ENCODE data around the gene TMEM238L.
A peak's percentile ranks its signal among the peaks of the same experiment; 100 is the strongest.
"Not testable (repeated sequence)": the region's sequence is repeated elsewhere in the genome, so short reads cannot be mapped to it uniquely, and the experiment has no call there.

TMEM238L gene

GRCh38 chr17:10803830-10804475 is at the start of gene TMEM238L:
Gene TMEM238L (minus strand): TSS chr17:10804099. CDS start chr17:10803963, 136 bp downstream.
- no peak for DNase-seq (ENCODE audit: low spot score)

GRCh38 chr17:10846636-10847035 is 42.7 kb upstream of the TMEM238L start:
- not testable (repeated sequence) for DNase-seq (ENCODE audit: low spot score)

- no peak for DNase-seq (ENCODE audit: low spot score)
Measured at GRCh38 chr17:10845388-10845751, 41.5 kb upstream of the TMEM238L start.

GRCh38 chr17:10844621-10845387 is 40.9 kb upstream of the TMEM238L start:
- DNase-seq (ENCODE audit: low spot score): peak; percentile 58

GRCh38 chr17:10843811-10844210 is 39.9 kb upstream of the TMEM238L start:
- no peak for DNase-seq (ENCODE audit: low spot score)

GRCh38 chr17:10842658-10843057 is 38.8 kb upstream of the TMEM238L start:
- peak; percentile 81 for DNase-seq (ENCODE audit: low spot score)

GRCh38 chr17:10838682-10839081 is 34.8 kb upstream of the TMEM238L start:
- DNase-seq (ENCODE audit: low spot score): no peak

GRCh38 chr17:10837921-10838320 is 34.0 kb upstream of the TMEM238L start, which contains the start of gene PIRT:
Gene PIRT (minus strand): TSS chr17:10838087. CDS start chr17:10825645, 12,442 bp downstream.
- no peak for DNase-seq (ENCODE audit: low spot score)

GRCh38 chr17:10836966-10837590 is 33.2 kb upstream of the TMEM238L start:
- no peak for DNase-seq (ENCODE audit: low spot score)

GRCh38 chr17:10836145-10836544 is 32.2 kb upstream of the TMEM238L start:
- DNase-seq (ENCODE audit: low spot score): no peak

GRCh38 chr17:10831696-10832095 is 27.8 kb upstream of the TMEM238L start:
- DNase-seq (ENCODE audit: low spot score): no peak

GRCh38 chr17:10827898-10828552 is 24.1 kb upstream of the TMEM238L start:
- DNase-seq (ENCODE audit: low spot score): no peak

- no peak for DNase-seq (ENCODE audit: low spot score)
Measured at GRCh38 chr17:10824874-10825273, 21.0 kb upstream of the TMEM238L start.

GRCh38 chr17:10821770-10822169 is 17.9 kb upstream of the TMEM238L start:
- no peak for DNase-seq (ENCODE audit: low spot score)

- no peak for DNase-seq (ENCODE audit: low spot score)
Measured at GRCh38 chr17:10821054-10821453, 17.2 kb upstream of the TMEM238L start.

GRCh38 chr17:10815319-10815718 is 11.4 kb upstream of the TMEM238L start:
- no peak for DNase-seq (ENCODE audit: low spot score)

- no peak for DNase-seq (ENCODE audit: low spot score)
Measured at GRCh38 chr17:10814075-10814474, 10.2 kb upstream of the TMEM238L start.

GRCh38 chr17:10812674-10813073 is 8.8 kb upstream of the TMEM238L start:
- DNase-seq (ENCODE audit: low spot score): no peak

- DNase-seq (ENCODE audit: low spot score): no peak
Measured at GRCh38 chr17:10809605-10810004, 5.7 kb upstream of the TMEM238L start.

- DNase-seq (ENCODE audit: low spot score): no peak
Measured at GRCh38 chr17:10807704-10808128, 3.8 kb upstream of the TMEM238L start.

GRCh38 chr17:10806545-10807262 is 2.8 kb upstream of the TMEM238L start:
- DNase-seq (ENCODE audit: low spot score): no peak

GRCh38 chr17:10805911-10806310 is 2.0 kb upstream of the TMEM238L start:
- DNase-seq (ENCODE audit: low spot score): no peak
